OCI-LY7 (cell line): ENCODE results near the gene TYK2. TPM values are rescaled to one million over a fixed set of nuclear protein-coding genes. Genes with fewer than 3 reads are reported as not detected.
"Not testable (repeated sequence)": the region's sequence is repeated elsewhere in the genome, so short reads cannot be mapped to it uniquely, and the experiment has no call there.

Source experiments
- BruUV-seq: library from RNA; stranded (reverse); fragments of 400-500 nt; replicated peaks from 2 replicates; lab custom pipeline; 2021; lab: Mats Ljungman, UMichigan
- CTCF ChIA-PET: fragments of 300-600 bp; sonication (Branson Sonifier 250); formaldehyde crosslinking; loops from one replicate; lab custom pipeline; 2022; ENCODE audit warnings: antibody characterized with exemption; ENCODE audit not compliant: unreplicated experiment; lab: Charles Lee
- POLR2A ChIA-PET: fragments of 300-600 bp; sonication (Branson Sonifier 250); formaldehyde crosslinking; loops from one replicate; lab custom pipeline; 2022; ENCODE audit warnings: antibody characterized with exemption; lab: Charles Lee
- DNase-seq: peaks from one replicate; pipeline ENCODE4 v3.0.0-alpha.2; 2015; ENCODE audit warnings: low spot score
- H2AFZ ChIP-seq: fragments of 200-600 bp; sonication (generic), shearing (Covaris generic); 2 replicates; pipeline ENCODE4 v1.6.1; 2014; ENCODE audit warnings: mild to moderate bottlenecking, antibody characterized with exemption, low read length, moderate library complexity
- H3K27ac ChIP-seq: fragments of 200-600 bp; sonication (generic); 2 replicates; pipeline ENCODE4 v1.5.1; 2014; ENCODE audit warnings: mixed run types, low read depth, mild to moderate bottlenecking, moderate library complexity, low read length, inconsistent platforms; ENCODE audit not compliant: poor library complexity, severe bottlenecking
- H3K36me3 ChIP-seq: fragments of 200-600 bp; sonication (generic); 2 replicates; pipeline ENCODE4 v1.6.1; 2014; ENCODE audit warnings: mild to moderate bottlenecking, antibody characterized with exemption, low read length, moderate library complexity, mixed read lengths; ENCODE audit not compliant: insufficient read depth
- H3K4me1 ChIP-seq: fragments of 200-600 bp; sonication (generic); 2 replicates; pipeline ENCODE4 v1.5.1; 2014; ENCODE audit warnings: mild to moderate bottlenecking, low read length; ENCODE audit not compliant: insufficient read depth, poor library complexity, severe bottlenecking
- H3K4me2 ChIP-seq: fragments of 200-600 bp; sonication (generic); 2 replicates; pipeline ENCODE4 v1.6.1; 2014; ENCODE audit warnings: mild to moderate bottlenecking, low read length
- H3K4me3 ChIP-seq: fragments of 200-600 bp; sonication (generic); 2 replicates; pipeline ENCODE4 v1.5.1; 2014; ENCODE audit warnings: mild to moderate bottlenecking, low read depth, low read length; ENCODE audit not compliant: poor library complexity, severe bottlenecking
- H3K79me2 ChIP-seq: fragments of 200-600 bp; sonication (generic); 2 replicates; pipeline ENCODE4 v1.6.1; 2016; ENCODE audit warnings: low read depth, mild to moderate bottlenecking, low read length, moderate library complexity, mixed read lengths; ENCODE audit not compliant: insufficient read depth
- H3K9me2 ChIP-seq: fragments of 200-600 bp; sonication (generic); 2 replicates; pipeline ENCODE4 v1.6.1; 2016; ENCODE audit warnings: mild to moderate bottlenecking, low read length, mixed read lengths; ENCODE audit not compliant: insufficient read depth
- H3K9me3 ChIP-seq: fragments of 200-600 bp; sonication (generic); 2 replicates; pipeline ENCODE4 v1.6.1; 2014; ENCODE audit warnings: mild to moderate bottlenecking, mixed run types, low read length, mixed read lengths
- H4K20me1 ChIP-seq: fragments of 200-600 bp; sonication (generic); 2 replicates; pipeline ENCODE4 v1.6.1; 2014; ENCODE audit warnings: mild to moderate bottlenecking, antibody characterized with exemption, low read length, moderate library complexity, mixed read lengths; ENCODE audit not compliant: insufficient read depth
- EZH2phosphoT487 ChIP-seq: fragments of 200-600 bp; sonication (generic); IDR thresholded peaks from 2 replicates; pipeline ENCODE4 v1.6.1; 2018; ENCODE audit warnings: low read depth, borderline replicate concordance, mild to moderate bottlenecking, mixed run types, antibody characterized with exemption, low read length, moderate library complexity, mixed read lengths
- intact Hi-C: fragments of 100-400 bp; cut with micrococcal nuclease; formaldehyde crosslinking; loops from one replicate; pipeline ENCODE4 v1.10.0; 2022; ENCODE audit not compliant: unreplicated experiment
- total RNA-seq, 2 experiments: library from RNA; depleted of rRNA in 1 of 2; stranded (reverse); fragments of >200 nt in 1 of 2; shearing (Covaris generic) in 1 of 2; gene quantifications; 2 replicates each; pipeline ENCODE4 v1.2.3, GENCODE V29; 2014 to 2022
- TF ChIP-seq, protein P1 (sequence below): fragments of 200-600 bp; sonication (generic); conservative IDR thresholded peaks from 2 replicates; pipeline ENCODE4 v1.5.1; 2014; ENCODE audit warnings: mild to moderate bottlenecking, antibody characterized with exemption, low read length, moderate library complexity, mixed read lengths

The TYK2 gene
- total RNA-seq, 2 experiments from 2014 or later: 185 to 216 TPM

DNA sequence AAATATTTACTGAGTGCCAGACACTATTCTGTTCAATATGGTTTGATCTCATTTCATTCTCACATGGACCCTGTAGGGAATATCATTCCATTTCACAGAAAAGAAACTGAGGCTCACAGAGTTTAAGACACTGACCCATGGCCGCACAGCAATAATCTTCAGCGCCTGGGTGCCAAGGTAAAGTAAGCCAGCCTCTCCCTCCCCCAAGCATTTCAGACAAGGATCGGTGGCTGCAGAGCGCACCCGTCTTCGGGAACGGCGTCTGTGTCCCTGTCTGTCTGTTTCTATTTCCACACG lies 35.7 kb upstream of the TYK2 start:
- no peak for DNase-seq
- BruUV-seq: no TSS peak
- POLR2A ChIA-PET: interaction anchor here (1.1 to 4.2 kb wide), 2 partner anchors 9 to 10 kb away, joined by 3 to 60 read pairs; no protein-coding TSS in a partner anchor
- H3K4me3 ChIP-seq: peak overlapping the region; percentile 76
- peaks cover 5% of the 10 kb centered on the region; the same call in 1 of the 2 replicates for H3K9me3 ChIP-seq
- peaks cover 67% of the 10 kb centered on the region for H3K4me1 ChIP-seq
- no peaks in the 10 kb centered on the region for H3K9me2 ChIP-seq
- no peaks in the 10 kb centered on the region for H4K20me1 ChIP-seq
- peak overlapping the region; percentile 100 for H3K27ac ChIP-seq
- peaks cover 18% of the 10 kb centered on the region for H3K36me3 ChIP-seq
- intact Hi-C loops: loop anchor here (1.0 to 5.0 kb wide), 2 partner anchors 12 to 556 kb away; no protein-coding TSS in a partner anchor
- CTCF ChIA-PET: interaction anchor here (1.0 kb wide), 1 partner anchor 9 kb away, joined by 6 read pairs; no protein-coding TSS in a partner anchor
- peaks cover 48% of the 10 kb centered on the region for H3K79me2 ChIP-seq
- H2AFZ ChIP-seq: no peak overlapping the region
- H3K4me2 ChIP-seq: peak overlapping the region; percentile 72
- TF ChIP-seq, protein P1, sequence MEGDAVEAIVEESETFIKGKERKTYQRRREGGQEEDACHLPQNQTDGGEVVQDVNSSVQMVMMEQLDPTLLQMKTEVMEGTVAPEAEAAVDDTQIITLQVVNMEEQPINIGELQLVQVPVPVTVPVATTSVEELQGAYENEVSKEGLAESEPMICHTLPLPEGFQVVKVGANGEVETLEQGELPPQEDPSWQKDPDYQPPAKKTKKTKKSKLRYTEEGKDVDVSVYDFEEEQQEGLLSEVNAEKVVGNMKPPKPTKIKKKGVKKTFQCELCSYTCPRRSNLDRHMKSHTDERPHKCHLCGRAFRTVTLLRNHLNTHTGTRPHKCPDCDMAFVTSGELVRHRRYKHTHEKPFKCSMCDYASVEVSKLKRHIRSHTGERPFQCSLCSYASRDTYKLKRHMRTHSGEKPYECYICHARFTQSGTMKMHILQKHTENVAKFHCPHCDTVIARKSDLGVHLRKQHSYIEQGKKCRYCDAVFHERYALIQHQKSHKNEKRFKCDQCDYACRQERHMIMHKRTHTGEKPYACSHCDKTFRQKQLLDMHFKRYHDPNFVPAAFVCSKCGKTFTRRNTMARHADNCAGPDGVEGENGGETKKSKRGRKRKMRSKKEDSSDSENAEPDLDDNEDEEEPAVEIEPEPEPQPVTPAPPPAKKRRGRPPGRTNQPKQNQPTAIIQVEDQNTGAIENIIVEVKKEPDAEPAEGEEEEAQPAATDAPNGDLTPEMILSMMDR: no peak
- TF ChIP-seq EZH2phosphoT487: no peak

GRCh38 chr19:10412257-10412977 lies 32.0 kb upstream of the TYK2 start:
- Histone ChIP-seq H3K9me3 (peaks cover 5% of the 10 kb centered on the region; the same call in 1 of the 2 replicates), H3K27ac (peak overlapping the region; percentile 100), H4K20me1 (no peaks in the 10 kb centered on the region), H3K4me3 (peak overlapping the region; percentile 61), H3K4me1 (peaks cover 94% of the 10 kb centered on the region), H3K36me3 (peaks cover 22% of the 10 kb centered on the region), H2AFZ (no peak overlapping the region), H3K9me2 (no peaks in the 10 kb centered on the region), H3K4me2 (peak overlapping the region; percentile 78), H3K79me2 (peaks cover 45% of the 10 kb centered on the region)
- intact Hi-C loops: no loop called here
- ChIA-PET POLR2A (interaction anchor here (0.6 to 2.0 kb wide), 12 partner anchors 8 to 172 kb away, joined by 3 to 8 read pairs (median 4); partner anchors contain the start of gene PDE4A), CTCF (interaction anchor here (0.9 kb wide), 1 partner anchor 8 kb away, joined by 4 read pairs; the partner anchor contains the start of gene PDE4A)
- BruUV-seq: TSS peak; percentile 92
- TF ChIP-seq EZH2phosphoT487: no peak
- TF ChIP-seq, protein P1: no peak
- peak; percentile 99 for DNase-seq

- peaks cover 43% of the 10 kb centered on the region for H3K79me2 ChIP-seq
Observed at GRCh38 chr19:10411224-10411623, 30.9 kb upstream of the TYK2 start.

More at GRCh38 chr19:10411224-10411623, 30.9 kb upstream of the TYK2 start:
- DNase-seq: peak; percentile 63
- CTCF ChIA-PET: interaction anchor here (0.9 kb wide), 1 partner anchor 10 kb away, joined by 3 read pairs; no protein-coding TSS in a partner anchor
- H2AFZ ChIP-seq, intact Hi-C loops, H3K9me3 ChIP-seq, H3K9me2 ChIP-seq, BruUV-seq, H4K20me1 ChIP-seq: not testable (repeated sequence)
- H3K27ac ChIP-seq: peak overlapping the region; percentile 100
- peaks cover 22% of the 10 kb centered on the region for H3K36me3 ChIP-seq
- POLR2A ChIA-PET: interaction anchor here (0.9 to 2.0 kb wide), 4 partner anchors 9 to 169 kb away, joined by 3 to 7 read pairs (median 6); partner anchors contain the start of genes ICAM5 and PDE4A
- peaks cover 98% of the 10 kb centered on the region for H3K4me1 ChIP-seq
- H3K4me2 ChIP-seq: peak overlapping the region; percentile 78
- peak overlapping the region; percentile 61 for H3K4me3 ChIP-seq
